ENCODE results near the gene KLF15. TPM values are rescaled to one million over a fixed set of nuclear protein-coding genes. Genes with fewer than 3 reads are reported as not detected.

The KLF15 gene
- total RNA-seq, 2 experiments from 2014 or later = 0.40 to 0.46 TPM

DNA sequence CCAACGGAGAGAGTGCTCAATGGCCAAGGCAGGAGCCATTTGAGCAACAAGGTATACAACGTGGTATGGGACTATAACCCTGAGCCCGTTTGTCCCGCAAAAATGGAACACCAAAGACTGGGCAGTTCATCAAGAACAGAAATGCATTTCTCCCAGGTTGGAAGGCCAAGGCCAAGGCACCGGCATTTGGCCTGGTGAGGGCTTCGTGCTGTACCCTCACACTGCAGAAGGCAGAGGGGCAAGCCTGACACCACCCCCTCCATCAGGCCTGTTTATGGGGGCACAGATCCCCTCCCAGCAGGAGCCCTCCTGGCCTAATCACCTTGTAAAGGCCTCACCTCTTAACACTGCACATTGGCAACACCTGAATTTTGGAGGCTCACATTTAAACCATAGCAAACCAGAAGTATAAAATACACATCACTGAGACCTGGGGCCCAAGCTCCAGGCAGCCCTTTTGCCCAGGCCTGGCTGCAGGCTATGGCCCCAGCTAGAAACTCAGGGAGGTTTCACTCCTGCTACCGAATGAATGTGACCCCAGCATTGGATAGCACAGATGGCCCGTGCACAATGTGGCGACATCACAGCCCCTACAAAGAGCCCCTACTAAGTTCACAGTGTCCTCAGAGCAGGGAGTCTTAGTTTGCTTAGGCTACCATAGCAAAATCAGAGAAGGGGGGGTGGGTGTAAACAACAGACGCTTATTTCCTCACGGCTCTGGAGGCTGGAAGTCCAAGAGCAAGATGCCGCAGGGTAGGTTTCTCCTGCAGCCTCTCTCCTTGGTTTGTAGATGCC, 47.1 kb downstream of the KLF15 start:
- intact Hi-C loops (cut with micrococcal nuclease) = no loop called here
- ChIA-PET CTCF (no interaction called here), POLR2A (no interaction called here)
- Mint-ChIP-seq H3K4me3 (no peak overlapping the region), H3K27ac (no peak overlapping the region), H3K9me3 (no peaks in the 10 kb centered on the region), H3K36me3 (no peaks in the 10 kb centered on the region), H3K4me1 (ENCODE audit: low read depth) (no peaks in the 10 kb centered on the region), H3K27me3 (peaks cover 2% of the 10 kb centered on the region)
- DNase-seq = no peak

DNA sequence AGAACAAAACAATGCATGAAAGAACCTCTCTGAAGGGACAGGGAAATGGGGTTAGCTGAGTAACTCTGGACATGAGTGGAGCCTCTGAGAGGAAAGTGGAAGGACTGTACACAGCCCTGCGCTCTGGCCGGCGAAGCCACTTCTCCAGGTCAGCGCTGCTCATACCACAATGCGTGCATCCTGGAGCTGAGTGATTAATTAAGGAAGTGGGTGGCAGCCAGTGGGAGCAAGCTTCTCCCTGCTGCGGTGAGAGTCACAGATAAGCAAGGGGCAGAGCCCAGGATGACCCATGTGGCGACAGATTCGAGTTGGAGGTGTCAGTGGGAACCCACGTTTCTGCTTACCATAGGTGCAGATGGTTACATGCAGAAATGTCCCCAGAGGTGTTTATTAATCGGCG, 48.0 kb downstream of the KLF15 start:
- peaks cover 5% of the 10 kb centered on the region for H3K27me3 Mint-ChIP-seq
- intact Hi-C loops (cut with micrococcal nuclease) = no loop called here
- ChIA-PET CTCF (no interaction called here), POLR2A (no interaction called here)
- no peak overlapping the region for H3K27ac Mint-ChIP-seq
- no peak for DNase-seq
- no peak overlapping the region for H3K4me3 Mint-ChIP-seq
- peaks cover 1% of the 10 kb centered on the region for H3K36me3 Mint-ChIP-seq
- no peaks in the 10 kb centered on the region for H3K4me1 Mint-ChIP-seq (ENCODE audit: low read depth)
- peaks cover 6% of the 10 kb centered on the region for H3K9me3 Mint-ChIP-seq

DNA sequence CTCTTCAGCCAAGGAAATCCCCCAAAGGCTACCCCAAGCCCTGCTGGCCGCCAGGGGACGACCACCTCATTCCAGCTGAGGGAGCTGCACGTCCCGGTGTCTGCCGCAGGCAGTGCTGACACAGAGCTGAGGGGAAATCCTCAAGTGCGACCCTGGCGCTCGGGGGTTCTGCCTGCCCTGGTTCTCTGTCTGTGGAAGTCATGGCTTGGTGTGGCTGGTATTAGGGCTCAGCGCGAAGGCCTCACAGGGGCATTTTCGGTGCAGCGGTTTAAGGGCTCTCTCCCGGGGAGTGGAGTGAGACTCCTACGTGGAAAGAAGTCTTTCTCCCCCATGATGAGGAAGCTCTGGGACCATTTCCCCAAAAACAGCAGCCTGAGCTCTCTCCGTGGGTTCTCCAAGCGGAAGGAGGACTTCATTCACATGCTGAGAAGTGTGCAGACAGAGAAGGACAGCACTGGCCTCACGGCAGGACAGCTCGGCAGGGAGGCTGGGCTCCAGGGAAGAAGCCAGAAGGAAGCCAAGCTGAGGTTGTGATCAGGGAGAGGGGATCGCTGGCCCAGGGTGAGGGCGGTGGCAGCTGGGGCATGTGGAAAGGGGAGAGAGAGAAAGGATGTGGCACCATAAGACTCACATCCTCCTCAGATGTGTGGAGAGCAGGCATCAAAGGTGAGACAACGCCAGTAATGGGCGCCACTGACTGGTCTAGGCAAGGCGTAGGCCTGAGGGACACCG, 48.6 kb downstream of the KLF15 start:
- ChIA-PET POLR2A (no interaction called here), CTCF (no interaction called here)
- peaks cover 5% of the 10 kb centered on the region for H3K27me3 Mint-ChIP-seq
- intact Hi-C loops (cut with micrococcal nuclease) = no loop called here
- peaks cover 1% of the 10 kb centered on the region for H3K36me3 Mint-ChIP-seq
- H3K9me3 Mint-ChIP-seq = peaks cover 11% of the 10 kb centered on the region
- no peaks in the 10 kb centered on the region for H3K4me1 Mint-ChIP-seq (ENCODE audit: low read depth)
- no peak for DNase-seq
- no peak overlapping the region for H3K4me3 Mint-ChIP-seq
- H3K27ac Mint-ChIP-seq = no peak overlapping the region

- Mint-ChIP-seq H3K4me1 (ENCODE audit: low read depth) (no peaks in the 10 kb centered on the region), H3K9me3 (peaks cover 18% of the 10 kb centered on the region), H3K27ac (no peak overlapping the region), H3K27me3 (peaks cover 5% of the 10 kb centered on the region), H3K36me3 (peaks cover 1% of the 10 kb centered on the region), H3K4me3 (no peak overlapping the region)
- POLR2A ChIA-PET = no interaction called here
- DNase-seq = no peak
- CTCF ChIA-PET = no interaction called here
- intact Hi-C loops (cut with micrococcal nuclease) = no loop called here
These were observed 49.4 kb downstream of the KLF15 start for GRCh38 chr3:126307591-126308393.

- no peak overlapping the region for H3K27ac Mint-ChIP-seq
- ChIA-PET POLR2A (no interaction called here), CTCF (no interaction called here)
- H3K36me3 Mint-ChIP-seq = peaks cover 1% of the 10 kb centered on the region
- intact Hi-C loops (cut with micrococcal nuclease) = no loop called here
- no peak for DNase-seq
- H3K4me3 Mint-ChIP-seq = no peak overlapping the region
- H3K27me3 Mint-ChIP-seq = peaks cover 5% of the 10 kb centered on the region
- H3K4me1 Mint-ChIP-seq (ENCODE audit: low read depth) = no peaks in the 10 kb centered on the region
- peaks cover 21% of the 10 kb centered on the region for H3K9me3 Mint-ChIP-seq
These were observed 50.2 kb downstream of the KLF15 start for GRCh38 chr3:126306888-126307482.

GRCh38 chr3:126306397-126306796, 50.8 kb downstream of the KLF15 start:
- ChIA-PET POLR2A (no interaction called here), CTCF (no interaction called here)
- Mint-ChIP-seq H3K4me1 (ENCODE audit: low read depth) (no peaks in the 10 kb centered on the region), H3K9me3 (peaks cover 21% of the 10 kb centered on the region), H3K27me3 (peaks cover 5% of the 10 kb centered on the region), H3K36me3 (peaks cover 1% of the 10 kb centered on the region), H3K4me3 (no peak overlapping the region), H3K27ac (no peak overlapping the region)
- intact Hi-C loops (cut with micrococcal nuclease) = no loop called here
- DNase-seq = no peak

GRCh38 chr3:126305427-126305826, 51.8 kb downstream of the KLF15 start:
- peaks cover 1% of the 10 kb centered on the region for H3K36me3 Mint-ChIP-seq

DNA sequence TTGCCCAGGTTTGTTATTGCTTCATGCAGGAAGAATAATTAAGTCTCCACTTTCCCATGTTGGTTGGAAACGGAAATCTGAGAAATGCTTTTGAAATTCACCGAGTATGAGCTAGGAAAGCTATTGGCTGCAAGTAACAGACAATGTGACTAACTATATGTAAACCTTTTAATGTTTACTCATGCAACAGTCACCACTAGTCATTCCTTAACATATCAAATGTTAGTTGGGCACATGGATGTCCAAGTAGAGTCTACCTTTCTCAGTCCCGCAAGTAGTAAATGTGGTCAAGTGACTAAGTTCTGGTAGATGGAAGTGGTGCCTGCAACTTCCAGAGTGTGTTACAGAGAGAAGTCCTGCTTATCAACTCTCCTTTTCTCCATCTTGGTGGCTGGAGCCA, 52.5 kb downstream of the KLF15 start:
- intact Hi-C loops (cut with micrococcal nuclease) = no loop called here
- Mint-ChIP-seq H3K27ac (no peak overlapping the region), H3K9me3 (peaks cover 21% of the 10 kb centered on the region), H3K27me3 (peaks cover 7% of the 10 kb centered on the region), H3K36me3 (peaks cover 1% of the 10 kb centered on the region), H3K4me3 (no peak overlapping the region), H3K4me1 (ENCODE audit: low read depth) (no peaks in the 10 kb centered on the region)
- ChIA-PET POLR2A (no interaction called here), CTCF (no interaction called here)
- no peak for DNase-seq

More at GRCh38 chr3:126305427-126305826, 51.8 kb downstream of the KLF15 start:
- H3K4me3 Mint-ChIP-seq = no peak overlapping the region
- ChIA-PET POLR2A (no interaction called here), CTCF (no interaction called here)
- no peak for DNase-seq
- H3K27me3 Mint-ChIP-seq = peaks cover 6% of the 10 kb centered on the region
- H3K4me1 Mint-ChIP-seq (ENCODE audit: low read depth) = no peaks in the 10 kb centered on the region
- H3K9me3 Mint-ChIP-seq = peaks cover 21% of the 10 kb centered on the region
- intact Hi-C loops (cut with micrococcal nuclease) = no loop called here
- H3K27ac Mint-ChIP-seq = no peak overlapping the region

GRCh38 chr3:126304291-126304690, 52.9 kb downstream of the KLF15 start:
- intact Hi-C loops (cut with micrococcal nuclease) = no loop called here
- Mint-ChIP-seq H3K4me3 (no peak overlapping the region), H3K9me3 (peaks cover 21% of the 10 kb centered on the region), H3K4me1 (ENCODE audit: low read depth) (no peaks in the 10 kb centered on the region), H3K27me3 (peaks cover 7% of the 10 kb centered on the region), H3K36me3 (peaks cover 1% of the 10 kb centered on the region), H3K27ac (no peak overlapping the region)
- DNase-seq = no peak
- CTCF ChIA-PET = no interaction called here
- POLR2A ChIA-PET = no interaction called here

- Mint-ChIP-seq H3K4me1 (ENCODE audit: low read depth) (no peaks in the 10 kb centered on the region), H3K36me3 (peaks cover 1% of the 10 kb centered on the region), H3K27me3 (peaks cover 5% of the 10 kb centered on the region), H3K27ac (no peak overlapping the region), H3K9me3 (peaks cover 21% of the 10 kb centered on the region), H3K4me3 (no peak overlapping the region)
- CTCF ChIA-PET = no interaction called here
- no peak for DNase-seq
- intact Hi-C loops (cut with micrococcal nuclease) = no loop called here
- POLR2A ChIA-PET = no interaction called here
These were observed 53.9 kb downstream of the KLF15 start for GRCh38 chr3:126303272-126303671.

DNA sequence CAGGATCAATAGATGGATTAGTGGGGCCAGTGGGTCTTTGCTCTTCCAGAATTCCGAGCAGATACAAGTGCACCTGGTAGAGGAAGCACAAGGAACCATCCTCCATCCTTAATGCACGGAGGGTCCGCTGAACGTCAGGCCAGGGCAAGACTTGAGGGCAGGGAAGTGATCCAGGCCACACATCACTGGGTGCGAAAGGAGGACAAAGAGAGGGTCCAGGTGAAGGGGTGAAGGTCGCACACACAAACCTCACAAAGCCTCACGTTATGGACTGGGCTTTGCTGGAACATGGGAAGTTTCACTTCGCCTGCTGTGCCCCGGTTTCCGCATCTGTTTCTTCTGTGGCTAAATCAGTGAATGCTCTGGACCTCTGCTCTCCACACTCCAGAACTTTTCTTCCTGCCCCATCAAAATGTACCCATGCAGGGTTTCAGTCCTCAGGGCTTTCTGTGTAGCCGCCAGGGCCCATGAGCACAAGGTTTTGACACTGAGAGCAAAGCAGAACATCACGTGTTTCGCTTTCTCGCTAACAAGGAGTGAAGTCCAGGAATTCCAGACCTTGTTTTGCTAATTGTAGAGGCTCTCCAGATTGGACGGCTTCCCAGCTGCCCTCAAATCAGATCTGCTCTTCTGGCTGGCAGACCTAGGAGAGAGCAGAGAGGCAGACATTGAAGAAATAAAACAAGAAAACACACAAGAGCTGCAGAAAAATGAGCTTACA, 56.3 kb downstream of the KLF15 start:
- DNase-seq = no peak
- H3K4me1 Mint-ChIP-seq (ENCODE audit: low read depth) = no peaks in the 10 kb centered on the region
- peaks cover 1% of the 10 kb centered on the region for H3K36me3 Mint-ChIP-seq
- no peak overlapping the region for H3K27ac Mint-ChIP-seq
- ChIA-PET CTCF (no interaction called here), POLR2A (no interaction called here)
- peaks cover 5% of the 10 kb centered on the region for H3K27me3 Mint-ChIP-seq
- peaks cover 21% of the 10 kb centered on the region for H3K9me3 Mint-ChIP-seq
- intact Hi-C loops (cut with micrococcal nuclease) = no loop called here
- H3K4me3 Mint-ChIP-seq = no peak overlapping the region

Measured in activated CD4-positive, alpha-beta memory T cell treated with anti-CD3 and anti-CD28 coated beads for 36 hours (primary cell).